SU-DHL-6 (cell line): Measurements from ENCODE around the gene EGFL7.

ENCODE experiments used
- EZH2phosphoT487 ChIP-seq: fragments of 200-600 bp; sonication (generic), shearing (Covaris generic); conservative IDR thresholded peaks from 2 replicates; pipeline ENCODE4 v1.6.1; 2018; ENCODE audit warnings: mild to moderate bottlenecking, antibody characterized with exemption, low read length, moderate library complexity, mixed read lengths
- TF ChIP-seq, protein P1 (sequence below): fragments of 200-600 bp; sonication (generic); IDR thresholded peaks from one replicate; pipeline ENCODE4 v1.5.1; 2017; ENCODE audit warnings: antibody characterized with exemption, mild to moderate bottlenecking, low read length, moderate library complexity; ENCODE audit not compliant: insufficient read depth, poor library complexity, severe bottlenecking

DNA sequence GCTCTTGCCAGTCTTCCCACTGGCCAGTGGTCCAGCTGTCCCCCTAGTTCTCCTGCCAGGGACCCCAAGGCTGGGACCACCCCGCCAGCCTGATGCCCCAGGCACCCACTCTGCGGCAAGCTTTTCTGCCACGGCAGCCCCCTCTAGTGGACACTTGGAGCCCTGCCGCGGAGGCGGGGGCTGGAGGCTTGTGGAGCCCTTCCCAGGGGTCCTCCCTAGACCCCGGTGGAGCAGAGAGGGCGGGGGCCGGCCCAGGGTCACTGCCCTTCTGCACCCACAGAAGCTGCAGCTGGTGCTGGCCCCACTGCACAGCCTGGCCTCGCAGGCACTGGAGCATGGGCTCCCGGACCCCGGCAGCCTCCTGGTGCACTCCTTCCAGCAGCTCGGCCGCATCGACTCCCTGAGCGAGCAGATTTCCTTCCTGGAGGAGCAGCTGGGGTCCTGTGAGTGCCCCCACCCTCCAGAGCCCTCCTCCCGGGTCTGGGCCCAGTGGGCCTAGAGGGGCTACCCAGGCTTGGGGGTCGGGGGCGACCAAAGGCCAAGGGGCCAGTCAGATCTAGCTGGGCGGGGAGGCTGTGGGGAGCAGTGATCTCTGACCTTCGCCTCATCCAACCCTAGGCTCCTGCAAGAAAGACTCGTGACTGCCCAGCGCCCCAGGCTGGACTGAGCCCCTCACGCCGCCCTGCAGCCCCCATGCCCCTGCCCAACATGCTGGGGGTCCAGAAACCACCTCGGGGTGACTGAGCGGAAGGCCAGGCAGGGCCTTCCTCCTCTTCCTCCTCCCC is 9.1 kb downstream of the EGFL7 start:
- TF ChIP-seq, protein P1, sequence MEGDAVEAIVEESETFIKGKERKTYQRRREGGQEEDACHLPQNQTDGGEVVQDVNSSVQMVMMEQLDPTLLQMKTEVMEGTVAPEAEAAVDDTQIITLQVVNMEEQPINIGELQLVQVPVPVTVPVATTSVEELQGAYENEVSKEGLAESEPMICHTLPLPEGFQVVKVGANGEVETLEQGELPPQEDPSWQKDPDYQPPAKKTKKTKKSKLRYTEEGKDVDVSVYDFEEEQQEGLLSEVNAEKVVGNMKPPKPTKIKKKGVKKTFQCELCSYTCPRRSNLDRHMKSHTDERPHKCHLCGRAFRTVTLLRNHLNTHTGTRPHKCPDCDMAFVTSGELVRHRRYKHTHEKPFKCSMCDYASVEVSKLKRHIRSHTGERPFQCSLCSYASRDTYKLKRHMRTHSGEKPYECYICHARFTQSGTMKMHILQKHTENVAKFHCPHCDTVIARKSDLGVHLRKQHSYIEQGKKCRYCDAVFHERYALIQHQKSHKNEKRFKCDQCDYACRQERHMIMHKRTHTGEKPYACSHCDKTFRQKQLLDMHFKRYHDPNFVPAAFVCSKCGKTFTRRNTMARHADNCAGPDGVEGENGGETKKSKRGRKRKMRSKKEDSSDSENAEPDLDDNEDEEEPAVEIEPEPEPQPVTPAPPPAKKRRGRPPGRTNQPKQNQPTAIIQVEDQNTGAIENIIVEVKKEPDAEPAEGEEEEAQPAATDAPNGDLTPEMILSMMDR: peak; percentile 93
- TF ChIP-seq EZH2phosphoT487: no peak
